ENCODE data around the gene FGFR1OP2. TPM values are rescaled to one million over a fixed set of nuclear protein-coding genes. Genes with fewer than 3 reads are reported as not detected.

The FGFR1OP2 gene
- total RNA-seq, 1 donor = 52.5 TPM

- H3K4me3 ChIP-seq (ENCODE audit: low read depth, low read length) = no peak overlapping the region
- TF ChIP-seq, protein P1, sequence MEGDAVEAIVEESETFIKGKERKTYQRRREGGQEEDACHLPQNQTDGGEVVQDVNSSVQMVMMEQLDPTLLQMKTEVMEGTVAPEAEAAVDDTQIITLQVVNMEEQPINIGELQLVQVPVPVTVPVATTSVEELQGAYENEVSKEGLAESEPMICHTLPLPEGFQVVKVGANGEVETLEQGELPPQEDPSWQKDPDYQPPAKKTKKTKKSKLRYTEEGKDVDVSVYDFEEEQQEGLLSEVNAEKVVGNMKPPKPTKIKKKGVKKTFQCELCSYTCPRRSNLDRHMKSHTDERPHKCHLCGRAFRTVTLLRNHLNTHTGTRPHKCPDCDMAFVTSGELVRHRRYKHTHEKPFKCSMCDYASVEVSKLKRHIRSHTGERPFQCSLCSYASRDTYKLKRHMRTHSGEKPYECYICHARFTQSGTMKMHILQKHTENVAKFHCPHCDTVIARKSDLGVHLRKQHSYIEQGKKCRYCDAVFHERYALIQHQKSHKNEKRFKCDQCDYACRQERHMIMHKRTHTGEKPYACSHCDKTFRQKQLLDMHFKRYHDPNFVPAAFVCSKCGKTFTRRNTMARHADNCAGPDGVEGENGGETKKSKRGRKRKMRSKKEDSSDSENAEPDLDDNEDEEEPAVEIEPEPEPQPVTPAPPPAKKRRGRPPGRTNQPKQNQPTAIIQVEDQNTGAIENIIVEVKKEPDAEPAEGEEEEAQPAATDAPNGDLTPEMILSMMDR (IDR thresholded peaks at IDR 0.05; ENCODE audit: insufficient read depth, low read length) = no peak
- DNase-seq (ENCODE audit: low read depth) = no peak
Measured at GRCh38 chr12:27005495-27005894, 67.2 kb downstream of the FGFR1OP2 start.

GRCh38 chr12:27006797-27007467, 68.7 kb downstream of the FGFR1OP2 start:
- DNase-seq (ENCODE audit: low read depth) = no peak
- H3K4me3 ChIP-seq (ENCODE audit: low read depth, low read length) = no peak overlapping the region
- TF ChIP-seq, protein P1 (IDR thresholded peaks at IDR 0.05; ENCODE audit: insufficient read depth, low read length) = no peak

- no peak for DNase-seq (ENCODE audit: low read depth)
- TF ChIP-seq, protein P1 (IDR thresholded peaks at IDR 0.05; ENCODE audit: insufficient read depth, low read length) = no peak
- no peak overlapping the region for H3K4me3 ChIP-seq (ENCODE audit: low read depth, low read length)
Measured at GRCh38 chr12:27008081-27008480, 69.8 kb downstream of the FGFR1OP2 start.

GRCh38 chr12:27009881-27010301, 71.6 kb downstream of the FGFR1OP2 start:
- no peak overlapping the region for H3K4me3 ChIP-seq (ENCODE audit: low read depth, low read length)
- TF ChIP-seq, protein P1 (IDR thresholded peaks at IDR 0.05; ENCODE audit: insufficient read depth, low read length) = no peak
- no peak for DNase-seq (ENCODE audit: low read depth)

GRCh38 chr12:27012239-27012981, 74.1 kb downstream of the FGFR1OP2 start:
- no peak overlapping the region for H3K4me3 ChIP-seq (ENCODE audit: low read depth, low read length)
- TF ChIP-seq, protein P1 (IDR thresholded peaks at IDR 0.05; ENCODE audit: insufficient read depth, low read length) = no peak
- DNase-seq (ENCODE audit: low read depth) = no peak

- peak overlapping the region; percentile 19 for H3K4me3 ChIP-seq (ENCODE audit: low read depth, low read length)
- no peak for DNase-seq (ENCODE audit: low read depth)
- TF ChIP-seq, protein P1 (IDR thresholded peaks at IDR 0.05; ENCODE audit: insufficient read depth, low read length) = no peak
Measured at GRCh38 chr12:27012982-27013255, 74.6 kb downstream of the FGFR1OP2 start.

Data from fibroblast of the aortic adventitia (primary cell).